ENCODE measurements around the gene SLC38A8.

Gene SLC38A8

GRCh38 chr16:84049403-84050060 lies 6.9 kb upstream of the SLC38A8 start:
- DNase-seq (ENCODE audit: low read depth in 2 of 2, low spot score in 1 of 2): no peak

GRCh38 chr16:84048871-84049270 lies 6.3 kb upstream of the SLC38A8 start:
- DNase-seq (ENCODE audit: low read depth in 2 of 2, low spot score in 1 of 2): no peak

GRCh38 chr16:84048270-84048669 lies 5.7 kb upstream of the SLC38A8 start:
- DNase-seq (ENCODE audit: low read depth in 2 of 2, low spot score in 1 of 2): no peak

DNA sequence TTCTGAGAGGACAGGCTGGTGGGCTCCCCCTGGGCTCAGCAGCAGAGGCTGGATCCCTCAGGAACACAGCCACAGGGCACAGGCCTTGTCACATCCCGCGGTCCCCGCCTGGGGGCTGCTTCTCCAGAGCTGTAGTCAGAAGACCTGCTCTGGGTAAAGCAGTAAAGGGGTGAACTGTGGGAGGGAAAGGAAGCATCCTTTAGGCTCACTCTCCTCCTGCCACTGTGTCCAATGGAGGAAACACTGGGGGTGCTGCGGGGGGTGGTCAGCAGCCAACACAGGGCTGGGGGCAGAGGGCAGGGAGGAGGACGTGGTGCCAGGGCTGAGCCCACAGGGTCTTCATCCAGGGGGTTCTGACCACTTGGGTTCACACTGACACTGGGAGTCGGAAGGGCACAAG lies 5.0 kb upstream of the SLC38A8 start:
- no peak for DNase-seq (ENCODE audit: low read depth in 2 of 2, low spot score in 1 of 2)

DNA sequence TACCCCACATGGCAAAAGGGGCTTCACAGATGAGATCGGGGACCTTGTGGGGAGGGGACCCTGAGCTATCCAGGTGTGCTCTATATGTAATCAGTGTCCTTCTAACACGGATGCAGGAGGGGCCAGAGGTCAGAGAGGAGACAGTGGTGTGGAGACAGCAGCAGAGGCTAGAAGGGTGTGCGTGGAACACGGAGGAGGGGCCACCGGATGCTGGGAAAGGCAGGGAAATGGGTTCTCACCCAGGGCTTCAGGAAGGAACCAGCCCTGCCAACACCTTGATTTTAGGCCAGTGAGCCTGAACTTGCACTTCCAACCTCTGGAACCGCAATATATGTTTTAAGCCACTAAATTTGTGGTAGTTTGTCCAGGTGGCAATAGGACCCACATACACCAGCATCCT lies 4.6 kb upstream of the SLC38A8 start:
- no peak for DNase-seq (ENCODE audit: low read depth in 2 of 2, low spot score in 1 of 2)

GRCh38 chr16:84045818-84046470 lies 3.3 kb upstream of the SLC38A8 start:
- no peak for DNase-seq (ENCODE audit: low read depth in 2 of 2, low spot score in 1 of 2)

DNA sequence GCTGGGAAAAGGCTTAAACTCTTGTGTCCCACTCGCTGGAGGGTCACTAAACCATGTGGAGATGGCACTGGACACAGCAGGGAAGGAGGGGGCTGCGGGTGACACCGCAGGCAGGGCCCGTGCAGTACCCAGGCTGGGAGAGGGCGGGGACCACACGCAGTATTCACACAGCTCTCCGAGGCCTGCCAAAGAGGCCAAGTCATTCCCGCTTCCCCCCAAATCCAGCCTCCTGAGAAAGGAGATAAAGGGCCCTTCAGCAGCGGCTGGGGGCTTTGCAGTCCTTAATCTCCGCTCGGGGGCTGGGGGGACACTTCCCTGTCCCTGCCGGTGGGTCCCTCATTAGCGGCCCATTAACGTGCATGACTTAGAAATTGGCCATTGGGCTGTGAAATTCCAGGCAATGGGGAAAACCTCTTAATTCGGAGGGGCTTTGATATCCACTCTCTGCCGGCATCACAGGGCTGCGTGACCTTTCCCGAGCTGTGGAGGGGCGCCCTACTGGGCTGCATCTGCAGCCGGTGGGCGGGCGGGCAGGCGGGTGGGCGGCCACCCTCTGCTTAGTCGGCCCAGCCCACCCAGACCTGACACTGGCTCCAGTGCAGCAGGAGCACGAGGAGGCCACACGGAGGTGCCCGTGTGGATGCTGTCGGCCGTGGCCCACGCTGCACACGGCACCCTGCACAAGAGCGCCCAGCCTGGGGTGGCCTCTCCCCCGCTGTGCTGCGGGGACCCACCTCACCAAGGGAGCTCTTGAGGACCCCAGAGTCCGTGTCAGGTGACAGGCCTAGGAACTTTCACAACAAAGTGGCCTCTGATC lies 2.6 kb upstream of the SLC38A8 start:
- DNase-seq (ENCODE audit: low read depth in 2 of 2, low spot score in 1 of 2): no peak

- DNase-seq (ENCODE audit: low read depth in 2 of 2, low spot score in 1 of 2): no peak
These were observed 1.5 kb upstream of the SLC38A8 start for GRCh38 chr16:84044118-84044488.

DNA sequence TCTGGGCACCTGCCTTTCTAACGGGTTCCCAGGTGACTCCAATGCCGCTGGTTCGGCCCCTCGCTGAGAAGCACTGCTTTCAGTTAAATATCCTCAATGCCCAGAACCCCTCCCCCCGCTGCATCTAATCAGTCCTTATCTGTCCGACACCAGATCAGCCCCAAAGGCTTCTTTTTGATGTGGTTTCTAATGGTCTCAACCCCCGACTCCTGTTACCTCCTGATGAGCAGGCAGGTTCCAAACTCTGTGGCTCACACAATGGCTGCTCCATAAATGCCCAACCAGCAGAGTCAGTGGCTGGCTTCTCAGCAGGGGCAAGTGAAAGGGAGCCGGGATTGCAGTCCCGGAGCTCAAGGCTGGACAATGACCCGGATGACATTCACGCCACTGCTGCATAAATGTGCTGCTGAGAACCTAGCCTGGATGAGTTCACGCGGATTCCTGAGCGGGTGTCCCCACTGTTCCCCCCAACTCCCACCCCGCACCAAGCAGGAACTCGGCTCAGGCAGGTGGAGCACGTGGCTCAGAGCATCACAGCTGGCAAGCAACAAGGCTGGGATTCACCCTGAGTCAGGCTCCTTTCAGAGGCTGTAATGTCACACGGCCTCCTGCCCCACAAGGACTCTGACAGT lies 1.0 kb upstream of the SLC38A8 start:
- no peak for DNase-seq (ENCODE audit: low read depth in 2 of 2, low spot score in 1 of 2)

DNA sequence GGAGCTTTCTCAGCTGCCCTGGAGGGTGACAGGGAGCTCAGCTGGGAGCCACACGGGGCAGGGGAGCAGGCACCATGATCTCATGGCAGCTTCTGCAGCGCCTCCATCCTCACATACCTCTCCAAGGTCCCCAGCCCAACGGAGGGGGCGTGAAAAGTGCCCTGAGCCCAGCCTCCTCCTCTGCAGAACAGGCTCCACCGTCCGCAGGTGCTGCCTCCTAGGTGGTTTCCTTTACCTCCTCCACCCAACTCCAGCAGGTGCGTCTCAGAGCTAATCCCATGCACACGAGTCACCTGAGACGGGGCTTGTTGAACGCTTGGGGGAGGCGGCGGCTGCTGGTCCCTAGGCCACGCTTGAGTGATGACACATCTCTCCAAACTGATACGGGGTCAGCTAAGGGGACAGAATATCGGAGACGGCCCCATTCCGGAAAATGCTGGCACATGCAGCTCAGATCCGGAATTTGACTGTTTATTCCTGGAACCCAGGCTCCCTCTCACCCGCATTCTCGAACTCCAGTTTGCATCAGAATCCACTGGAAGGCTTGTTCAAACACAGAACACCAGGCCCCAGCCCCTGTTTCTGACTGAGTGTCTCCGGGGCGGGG lies 387 bp upstream of the SLC38A8 start:
- DNase-seq (ENCODE audit: low read depth in 2 of 2, low spot score in 1 of 2): no peak

GRCh38 chr16:84041881-84042280 lies 714 bp downstream of the SLC38A8 start:
- DNase-seq (ENCODE audit: low read depth in 2 of 2, low spot score in 1 of 2): no peak

GRCh38 chr16:84040823-84041820 lies 1.5 kb downstream of the SLC38A8 start:
- DNase-seq (ENCODE audit: low read depth in 2 of 2, low spot score in 1 of 2): no peak

- no peak for DNase-seq (ENCODE audit: low read depth in 2 of 2, low spot score in 1 of 2)
These were observed 2.3 kb downstream of the SLC38A8 start for GRCh38 chr16:84040226-84040822.

DNA sequence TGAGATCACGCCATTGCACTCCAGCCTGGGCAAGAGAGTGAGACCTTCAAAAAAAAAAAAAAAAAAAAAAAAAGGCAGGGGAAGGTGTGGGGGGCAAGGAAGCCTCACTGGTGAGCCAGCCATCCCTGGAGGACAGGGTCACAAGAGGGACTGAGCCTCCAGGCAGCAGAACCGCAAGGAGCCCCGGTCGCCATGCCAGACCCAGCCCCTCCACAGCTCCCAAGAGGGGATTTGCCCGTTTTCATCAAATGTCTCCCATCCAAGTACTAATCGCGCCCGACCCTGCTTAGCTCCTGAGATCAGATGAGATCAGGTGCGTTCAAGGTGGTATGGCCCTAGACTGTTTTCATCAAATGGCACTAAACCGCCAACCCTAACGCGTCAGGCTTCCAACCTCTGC lies 2.9 kb downstream of the SLC38A8 start:
- DNase-seq (ENCODE audit: low read depth in 2 of 2, low spot score in 1 of 2): no peak

GRCh38 chr16:84038469-84038868 lies 4.1 kb downstream of the SLC38A8 start:
- DNase-seq (ENCODE audit: low read depth in 2 of 2, low spot score in 1 of 2): no peak

GRCh38 chr16:84036982-84037425 lies 5.6 kb downstream of the SLC38A8 start:
- DNase-seq (ENCODE audit: low read depth in 2 of 2, low spot score in 1 of 2): no peak

GRCh38 chr16:84036131-84036530 lies 6.5 kb downstream of the SLC38A8 start:
- DNase-seq (ENCODE audit: low read depth in 2 of 2, low spot score in 1 of 2): no peak

- DNase-seq (ENCODE audit: low read depth in 2 of 2, low spot score in 1 of 2): no peak
These were observed 8.1 kb downstream of the SLC38A8 start for GRCh38 chr16:84034516-84034915.

Data from stimulated activated CD8-positive, alpha-beta memory T cell treated with anti-CD3 and anti-CD28 coated beads, Interleukin-4, amount 100 ng/mL, for 4 hours (primary cell).